Ectodermal cell (in vitro differentiated cells): ENCODE measurements around the gene CTNNA3.

Experiments used
- H3K27ac ChIP-seq: 2 replicates; pipeline ENCODE4 v1.7.0; 2013; ENCODE audit warnings: mild to moderate bottlenecking, low read depth, low read length; ENCODE audit not compliant: insufficient read depth, poor library complexity, severe bottlenecking
- H3K27me3 ChIP-seq: 2 replicates; pipeline ENCODE4 v1.7.0; 2013; ENCODE audit warnings: mild to moderate bottlenecking, low read length; ENCODE audit not compliant: insufficient read depth, control insufficient read depth, poor library complexity, severe bottlenecking
- H3K36me3 ChIP-seq: one replicate; pipeline ENCODE4 v1.7.0; 2013; ENCODE audit warnings: low read length; ENCODE audit not compliant: control insufficient read depth, insufficient read depth
- H3K4me1 ChIP-seq: one replicate; pipeline ENCODE4 v1.7.0; 2013; ENCODE audit warnings: low read length; ENCODE audit not compliant: control insufficient read depth, insufficient read depth
- H3K4me3 ChIP-seq: 2 replicates; pipeline ENCODE4 v1.7.0; 2013; ENCODE audit warnings: low read depth, low read length, control low read depth; ENCODE audit not compliant: insufficient read depth
- H3K9me3 ChIP-seq: 2 replicates; pipeline ENCODE4 v1.7.0; 2013; ENCODE audit warnings: mild to moderate bottlenecking, low read length, moderate library complexity; ENCODE audit not compliant: control insufficient read depth
- WGBS, 2 experiments: methylation state at CpG; one replicate each; pipeline ENCODE4 v1.1.7; 2013; ENCODE audit warnings: missing lambda C conversion rate in 2 of 2; 5-methylcytosine and 5-hydroxymethylcytosine counted together

The CTNNA3 gene

DNA sequence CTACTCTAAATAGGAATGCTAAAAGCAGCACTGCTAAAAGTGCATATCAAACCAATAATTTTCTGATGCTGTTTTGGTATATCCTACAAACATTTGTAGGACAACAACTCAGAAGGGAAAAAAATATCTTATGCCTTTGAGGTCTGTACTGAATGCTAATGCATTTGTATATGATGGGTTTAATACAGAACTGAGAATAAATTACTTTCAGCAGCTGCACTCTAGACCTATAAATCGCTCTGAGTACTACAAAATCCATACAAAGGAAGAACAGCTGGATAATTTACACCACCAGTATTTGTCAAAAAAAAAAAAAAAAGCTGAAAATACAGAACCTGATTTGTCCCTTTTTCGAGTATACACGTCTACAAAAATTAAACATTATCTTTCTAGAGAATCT is 426.2 kb downstream of the CTNNA3 start:
- Histone ChIP-seq H3K36me3 (no peaks in the 10 kb centered on the region), H3K9me3 (no peaks in the 10 kb centered on the region), H3K4me3 (no peak overlapping the region), H3K27ac (no peak overlapping the region), H3K27me3 (no peaks in the 10 kb centered on the region), H3K4me1 (no peaks in the 10 kb centered on the region)
- WGBS, 2 experiments: 87 to 91% methylated on average over 3 of the region's 3 CpGs

GRCh38 chr10:67268146-67268545 is 427.8 kb downstream of the CTNNA3 start:
- WGBS, 2 experiments: 91 to 97% methylated on average over 3 to 4 of the region's 5 CpGs
- no peaks in the 10 kb centered on the region for H3K36me3 ChIP-seq
- H3K27ac ChIP-seq: no peak overlapping the region
- H3K4me1 ChIP-seq: no peaks in the 10 kb centered on the region
- no peak overlapping the region for H3K4me3 ChIP-seq
- no peaks in the 10 kb centered on the region for H3K27me3 ChIP-seq
- H3K9me3 ChIP-seq: no peaks in the 10 kb centered on the region

DNA sequence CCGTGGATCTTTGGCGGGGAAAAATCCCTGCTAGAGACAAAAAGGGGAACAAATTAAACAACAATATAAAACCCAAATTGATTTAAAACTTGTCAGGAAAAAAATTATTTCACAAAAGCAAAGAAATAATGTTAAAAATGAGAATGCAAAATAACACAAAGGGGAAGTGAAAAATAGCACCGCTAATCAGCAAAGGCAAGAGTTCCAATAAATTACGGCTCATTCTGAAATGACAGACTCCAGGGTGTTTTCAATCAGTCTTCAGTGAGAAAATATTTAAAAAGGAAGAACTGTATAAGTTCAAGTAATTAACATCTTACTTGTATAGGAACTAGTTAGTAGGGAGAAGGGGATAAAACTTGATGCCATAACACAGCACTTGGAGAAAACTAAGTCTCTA is 433.3 kb downstream of the CTNNA3 start:
- 90 to 95% methylated on average over 4 of the region's 4 CpGs for WGBS, 2 experiments

DNA sequence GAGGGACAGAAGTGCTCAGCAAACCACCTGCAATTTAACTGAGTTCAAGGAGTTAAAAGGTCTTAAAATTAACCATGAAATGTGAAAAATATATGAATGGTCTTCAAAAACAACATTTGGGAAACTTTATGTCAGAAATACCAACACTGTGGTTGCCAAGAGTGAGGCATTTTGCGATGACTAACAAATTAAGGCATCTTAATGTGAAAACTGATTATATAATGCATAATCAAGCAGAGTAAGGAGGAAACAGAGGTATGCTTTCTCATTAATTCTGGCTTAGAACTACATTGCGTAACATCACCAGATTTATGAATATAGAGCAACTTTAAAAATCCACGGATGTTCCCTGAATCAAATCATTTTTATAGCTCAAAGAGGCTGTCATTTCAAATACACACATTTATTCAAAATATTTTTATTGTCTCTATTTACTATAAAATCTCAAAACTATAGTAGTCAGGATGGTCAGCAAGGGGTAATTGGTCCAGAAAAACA is 434.6 kb downstream of the CTNNA3 start:
- Histone ChIP-seq H3K36me3 (no peaks in the 10 kb centered on the region), H3K27ac (no peak overlapping the region)
- 98 to 100% methylated on average over 2 to 3 of the region's 3 CpGs for WGBS, 2 experiments

More for the DNA sequence above, 433.3 kb downstream of the CTNNA3 start:
- Histone ChIP-seq H3K9me3 (no peaks in the 10 kb centered on the region), H3K27me3 (no peaks in the 10 kb centered on the region), H3K4me3 (no peak overlapping the region), H3K4me1 (no peaks in the 10 kb centered on the region), H3K36me3 (no peaks in the 10 kb centered on the region), H3K27ac (no peak overlapping the region)

GRCh38 chr10:67259319-67259929 is 436.6 kb downstream of the CTNNA3 start:
- no peaks in the 10 kb centered on the region for H3K27me3 ChIP-seq
- H3K9me3 ChIP-seq: no peaks in the 10 kb centered on the region
- no peaks in the 10 kb centered on the region for H3K36me3 ChIP-seq
- H3K4me3 ChIP-seq: no peak overlapping the region
- no peaks in the 10 kb centered on the region for H3K4me1 ChIP-seq
- no peak overlapping the region for H3K27ac ChIP-seq
- 95 to 96% methylated on average over 4 of the region's 4 CpGs for WGBS, 2 experiments

More for the DNA sequence above, 434.6 kb downstream of the CTNNA3 start:
- H3K4me3 ChIP-seq: no peak overlapping the region
- no peaks in the 10 kb centered on the region for H3K27me3 ChIP-seq
- no peaks in the 10 kb centered on the region for H3K9me3 ChIP-seq
- H3K4me1 ChIP-seq: no peaks in the 10 kb centered on the region

DNA sequence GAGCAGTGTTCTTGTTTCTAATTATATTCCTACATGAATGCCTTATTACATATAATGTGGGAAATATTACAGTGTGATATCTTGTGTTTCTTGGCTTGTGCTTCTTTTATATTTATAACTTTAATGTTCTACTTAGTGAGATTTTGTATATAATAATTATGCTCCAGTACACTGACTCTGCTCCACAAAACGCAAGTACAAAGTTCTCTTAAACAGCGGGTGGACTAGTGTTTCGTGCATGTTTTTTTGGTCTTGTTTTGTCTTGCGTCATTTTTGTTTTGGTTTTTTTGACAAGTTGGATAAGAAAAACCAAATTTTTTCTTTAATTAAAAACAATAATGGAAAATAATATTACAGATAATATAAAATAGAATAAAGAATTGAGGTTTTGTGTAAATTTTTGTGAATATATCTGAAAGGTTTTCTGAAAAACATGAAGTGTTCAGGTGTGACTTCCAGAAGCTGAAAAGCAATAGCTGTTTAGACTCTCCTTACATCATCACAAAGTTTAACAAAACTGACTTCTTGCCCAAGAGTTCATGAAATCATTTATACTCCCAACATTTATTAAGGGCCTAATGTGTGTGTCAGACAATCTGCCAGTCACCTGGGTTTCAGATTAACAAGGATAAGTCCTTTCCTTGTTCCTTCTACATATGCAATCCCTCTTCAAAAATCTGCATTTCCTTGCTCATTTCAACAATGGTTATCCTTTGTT is 438.4 kb downstream of the CTNNA3 start:
- H3K9me3 ChIP-seq: no peaks in the 10 kb centered on the region
- H3K4me1 ChIP-seq: no peaks in the 10 kb centered on the region
- no peaks in the 10 kb centered on the region for H3K36me3 ChIP-seq
- H3K27ac ChIP-seq: no peak overlapping the region
- 92% methylated on average over 3 of the region's 4 CpGs; no CpG with 5 or more reads in 1 of the 2 experiments for WGBS, 2 experiments
- no peak overlapping the region for H3K4me3 ChIP-seq
- no peaks in the 10 kb centered on the region for H3K27me3 ChIP-seq

- Histone ChIP-seq H3K36me3 (no peaks in the 10 kb centered on the region), H3K4me1 (no peaks in the 10 kb centered on the region), H3K9me3 (no peaks in the 10 kb centered on the region), H3K4me3 (no peak overlapping the region), H3K27ac (no peak overlapping the region), H3K27me3 (no peaks in the 10 kb centered on the region)
- 83 to 86% methylated on average over 1 of the region's 2 CpGs for WGBS, 2 experiments
Observed at GRCh38 chr10:67257018-67257417, 439.0 kb downstream of the CTNNA3 start.

GRCh38 chr10:67250686-67251085 is 445.3 kb downstream of the CTNNA3 start:
- Histone ChIP-seq H3K9me3 (no peaks in the 10 kb centered on the region), H3K27ac (no peak overlapping the region)
- WGBS, 2 experiments: 83 to 93% methylated on average over 1 of the region's 1 CpG

DNA sequence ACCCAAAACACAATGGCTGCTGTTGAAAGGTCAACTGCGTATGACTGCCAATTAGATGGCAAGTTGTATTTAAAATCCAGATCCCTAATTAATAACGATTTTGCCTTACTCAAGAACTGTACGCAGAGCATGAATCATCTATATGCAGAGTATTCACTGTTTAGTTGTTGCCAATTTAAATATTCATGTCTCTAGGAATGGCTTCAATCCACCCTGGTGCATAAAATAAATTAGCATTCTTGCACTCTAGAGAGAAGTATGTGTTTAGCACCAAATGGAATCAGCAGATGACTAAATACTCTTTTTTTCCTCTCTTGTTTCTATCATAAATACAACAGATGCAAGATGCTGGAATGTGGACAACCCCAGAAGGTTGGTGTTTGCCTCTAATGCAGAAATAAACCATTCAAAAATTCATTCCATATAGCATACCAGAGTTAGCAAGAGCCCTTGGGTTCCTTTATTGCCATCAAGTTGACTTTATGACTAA is 449.9 kb downstream of the CTNNA3 start:
- no peaks in the 10 kb centered on the region for H3K36me3 ChIP-seq
- H3K27me3 ChIP-seq: no peaks in the 10 kb centered on the region
- 95 to 100% methylated on average over 3 of the region's 3 CpGs for WGBS, 2 experiments
- no peaks in the 10 kb centered on the region for H3K9me3 ChIP-seq
- no peak overlapping the region for H3K27ac ChIP-seq
- no peak overlapping the region for H3K4me3 ChIP-seq
- no peaks in the 10 kb centered on the region for H3K4me1 ChIP-seq

More at GRCh38 chr10:67250686-67251085, 445.3 kb downstream of the CTNNA3 start:
- Histone ChIP-seq H3K4me3 (no peak overlapping the region), H3K36me3 (no peaks in the 10 kb centered on the region), H3K4me1 (no peaks in the 10 kb centered on the region), H3K27me3 (no peaks in the 10 kb centered on the region)

DNA sequence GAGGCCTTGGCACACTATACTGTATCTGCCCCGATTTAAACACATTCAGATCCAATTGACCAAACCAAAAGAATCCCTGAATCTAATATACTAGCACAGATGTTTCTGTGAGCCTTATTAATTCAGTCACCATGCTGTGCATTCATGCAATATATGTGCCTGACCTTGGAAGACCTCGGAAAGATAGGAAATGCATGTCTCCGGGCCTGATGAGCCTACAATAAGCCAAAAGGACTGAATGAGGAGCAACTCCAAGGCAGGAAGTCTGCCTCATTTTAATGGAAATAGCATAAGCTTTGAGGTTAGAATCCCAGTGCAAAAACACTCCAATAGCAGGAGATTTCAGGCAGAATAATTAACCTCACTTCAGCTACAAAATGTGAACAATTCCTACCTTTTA is 453.5 kb downstream of the CTNNA3 start:
- Histone ChIP-seq H3K4me1 (no peaks in the 10 kb centered on the region), H3K27me3 (no peaks in the 10 kb centered on the region), H3K36me3 (no peaks in the 10 kb centered on the region), H3K9me3 (no peaks in the 10 kb centered on the region), H3K27ac (no peak overlapping the region), H3K4me3 (no peak overlapping the region)
- WGBS, 2 experiments: 77 to 81% methylated on average over 3 of the region's 3 CpGs
